Measurements from ENCODE around the gene SLITRK2.

The SLITRK2 gene

DNA sequence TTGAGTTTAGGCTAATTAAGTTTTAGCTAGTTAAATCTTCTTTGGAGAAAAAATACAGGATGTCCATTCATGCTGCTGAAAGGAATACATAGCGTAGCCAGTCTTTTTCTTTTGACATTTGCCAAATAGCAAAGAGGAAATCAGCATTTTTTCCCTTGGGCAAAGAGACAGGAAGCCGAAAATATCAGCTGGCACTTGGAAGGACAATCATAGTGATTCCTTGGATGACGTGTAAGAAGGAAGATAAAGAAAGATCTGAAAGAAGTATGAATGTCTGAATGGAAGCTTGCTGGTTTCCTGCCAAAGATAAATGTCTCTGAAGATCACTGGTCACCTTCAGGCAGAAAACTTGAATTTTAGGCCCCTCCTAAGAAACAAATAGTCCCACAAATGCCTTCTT is 44.2 kb downstream of the SLITRK2 start:
- no peak for DNase-seq

DNA sequence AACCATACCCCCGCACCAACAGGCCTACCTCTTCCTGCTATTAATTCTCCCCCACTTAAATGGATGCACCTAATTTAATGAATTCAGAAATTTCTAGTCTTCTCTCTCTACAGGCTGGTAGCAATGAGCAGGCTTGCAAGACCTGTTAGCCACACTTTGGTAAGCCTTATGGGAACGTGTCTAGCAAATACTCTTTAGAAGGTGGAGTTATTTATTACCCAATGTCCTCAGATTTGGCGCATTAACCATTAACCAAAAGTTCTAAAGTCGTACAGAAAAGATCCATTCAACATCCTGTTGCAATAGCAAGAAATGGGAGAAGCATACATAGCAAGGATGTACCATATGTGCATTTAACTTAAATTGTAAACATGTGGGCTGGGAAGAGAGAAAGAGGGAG is 47.5 kb downstream of the SLITRK2 start:
- no peak for DNase-seq
